ENCODE measurements around the gene GPR37L1. TPM values are rescaled to one million over a fixed set of nuclear protein-coding genes. Genes with fewer than 3 reads are reported as not detected.

The GPR37L1 gene
- total and polyA plus RNA-seq, 2 of the 4 experiments (the other 2 are of a cell fraction), result 0.02 TPM; not detected in 1

- H2AK9ac ChIP-seq (replicated peaks; ENCODE audit: low read depth, low read length, poor library complexity), result no peak overlapping the region
- H3K9me1 ChIP-seq (ENCODE audit: insufficient read depth, low read length), result no peaks in the 10 kb centered on the region
- no peak overlapping the region for H3K14ac ChIP-seq (replicated peaks; ENCODE audit: low read depth, low read length)
- 100% methylated on average over 1 of the region's 2 CpGs; no CpG with 5 or more reads in 1 of the 2 experiments for WGBS, 2 experiments (ENCODE audit: extremely low coverage in 2 of 2, insufficient read length in 1 of 2)
- H2BK120ac ChIP-seq (ENCODE audit: low read depth, low read length), result no peak overlapping the region
- DNase-seq (no peak), ATAC-seq (ENCODE audit: low read depth) (no peak)
- H3K4me1 ChIP-seq (ENCODE audit: control insufficient read depth, insufficient read depth, low read length), result no peaks in the 10 kb centered on the region
- H3K4me2 ChIP-seq (ENCODE audit: low read depth, low read length), result no peak overlapping the region
- H2BK15ac ChIP-seq (ENCODE audit: low read depth, low read length), result no peak overlapping the region
- H2AFZ ChIP-seq (replicated peaks; ENCODE audit: low read length, poor library complexity), result no peak overlapping the region
- in situ Hi-C loops (cut with MboI; ENCODE audit: low sequenced_read_pairs) (no loop called here), intact Hi-C loops (cut with micrococcal nuclease) (no loop called here), dilution Hi-C loops (cut with HindIII; ENCODE audit: low sequenced_read_pairs, unreplicated experiment) (no loop called here)
- no peak overlapping the region for H3K18ac ChIP-seq (ENCODE audit: low read depth, low read length)
- H3K4me3 ChIP-seq (ENCODE audit: insufficient read depth, low read depth, low read length), result no peak overlapping the region
- CTCF ChIA-PET, result no interaction called here
- POLR2A ChIA-PET (ENCODE audit: unreplicated experiment), result no interaction called here
- no TSS peak for BruUV-seq (replicated peaks)
- H2BK5ac ChIP-seq (ENCODE audit: low read depth, low read length, poor library complexity, severe bottlenecking), result no peak overlapping the region
- no peak overlapping the region for H4K8ac ChIP-seq (ENCODE audit: low read depth in 2 of 2, low read length in 2 of 2)
- no peak overlapping the region for H2AK5ac ChIP-seq (ENCODE audit: low read depth, low read length)
- H4K5ac ChIP-seq (ENCODE audit: low read depth, low read length), result no peak overlapping the region
- no peak overlapping the region for H4K91ac ChIP-seq (ENCODE audit: insufficient read depth, low read depth, low read length)
- no peak overlapping the region for H3K27ac ChIP-seq (ENCODE audit: insufficient read depth, low read length)
- no peaks in the 10 kb centered on the region for H3K36me3 ChIP-seq (ENCODE audit: control insufficient read depth, insufficient read depth, low read length)
- no peak overlapping the region for H2BK20ac ChIP-seq (ENCODE audit: low read depth, low read length)
- no peak for TF ChIP-seq MAFK (IDR thresholded peaks at IDR 0.05; ENCODE audit: low read depth, low read length)
- TF ChIP-seq BHLHE40 (IDR thresholded peaks at IDR 0.05; ENCODE audit: low read depth, low read length), result no peak
- peaks cover 22% of the 10 kb centered on the region for H3K27me3 ChIP-seq (ENCODE audit: control insufficient read depth, insufficient read depth, low read length)
- no peak overlapping the region for H3K23ac ChIP-seq (ENCODE audit: low read depth, low read length)
- H3K79me1 ChIP-seq (ENCODE audit: low read depth in 1 of 2, low read length in 2 of 2), result no peaks in the 10 kb centered on the region
- H3K9me3 ChIP-seq (ENCODE audit: control insufficient read depth, insufficient read depth, low read length), result no peaks in the 10 kb centered on the region
- no peak overlapping the region for H3K56ac ChIP-seq (ENCODE audit: extremely low read depth, insufficient read depth, low read length)
- H3K9ac ChIP-seq (ENCODE audit: low read depth, low read length), result no peak overlapping the region
- H4K20me1 ChIP-seq (ENCODE audit: insufficient read depth, low read length), result no peaks in the 10 kb centered on the region
- H3K4ac ChIP-seq (ENCODE audit: low read depth, low read length), result no peak overlapping the region
Measured at GRCh38 chr1:202151045-202151444, 28.3 kb downstream of the GPR37L1 start.

Data from IMR-90 (cell line).